ENCODE data around the gene RAB40C.
"Not testable (repeated sequence)": the region's sequence is repeated elsewhere in the genome, so short reads cannot be mapped to it uniquely, and the experiment has no call there.

The RAB40C gene

GRCh38 chr16:595942-596735, 6.3 kb downstream of the RAB40C start:
- DNase-seq (ENCODE audit: low read depth): no peak
- no peak for TF ChIP-seq CTCF (IDR thresholded peaks at IDR 0.05; ENCODE audit: low read depth, low read length, missing control alignments)
- in situ Hi-C loops (cut with HindIII; ENCODE audit: low sequenced_read_pairs): no loop called here
- H3K4me3 ChIP-seq (ENCODE audit: low read depth, low read length): no peak overlapping the region

GRCh38 chr16:596736-597060, 6.8 kb downstream of the RAB40C start:
- TF ChIP-seq CTCF (IDR thresholded peaks at IDR 0.05; ENCODE audit: low read depth, low read length, missing control alignments): no peak
- DNase-seq (ENCODE audit: low read depth): no peak
- in situ Hi-C loops (cut with HindIII; ENCODE audit: low sequenced_read_pairs): no loop called here
- H3K4me3 ChIP-seq (ENCODE audit: low read depth, low read length): no peak overlapping the region

GRCh38 chr16:597655-598054, 7.8 kb downstream of the RAB40C start:
- DNase-seq (ENCODE audit: low read depth); H3K4me3 ChIP-seq (ENCODE audit: low read depth, low read length); in situ Hi-C loops (cut with HindIII; ENCODE audit: low sequenced_read_pairs): not testable (repeated sequence)

- TF ChIP-seq CTCF (IDR thresholded peaks at IDR 0.05; ENCODE audit: low read depth, low read length, missing control alignments): no peak
- DNase-seq (ENCODE audit: low read depth): no peak
These were observed 9.2 kb downstream of the RAB40C start for GRCh38 chr16:598823-599739.

GRCh38 chr16:600781-601180, 10.9 kb downstream of the RAB40C start:
- in situ Hi-C loops (cut with HindIII; ENCODE audit: low sequenced_read_pairs): no loop called here
- DNase-seq (ENCODE audit: low read depth): no peak
- TF ChIP-seq CTCF (IDR thresholded peaks at IDR 0.05; ENCODE audit: low read depth, low read length, missing control alignments): peak; percentile 50
- no peak overlapping the region for H3K4me3 ChIP-seq (ENCODE audit: low read depth, low read length)

More at GRCh38 chr16:598823-599739, 9.2 kb downstream of the RAB40C start:
- no peak overlapping the region for H3K4me3 ChIP-seq (ENCODE audit: low read depth, low read length)
- in situ Hi-C loops (cut with HindIII; ENCODE audit: low sequenced_read_pairs): no loop called here

- in situ Hi-C loops (cut with HindIII; ENCODE audit: low sequenced_read_pairs): no loop called here
- H3K4me3 ChIP-seq (ENCODE audit: low read depth, low read length): no peak overlapping the region
- no peak for DNase-seq (ENCODE audit: low read depth)
- no peak for TF ChIP-seq CTCF (IDR thresholded peaks at IDR 0.05; ENCODE audit: low read depth, low read length, missing control alignments)
These were observed 14.1 kb downstream of the RAB40C start for GRCh38 chr16:603933-604332.
